Umbilical cord (tissue), 2 donors: ENCODE results near the gene FGD5. TPM values are rescaled to one million over a fixed set of nuclear protein-coding genes. Genes with fewer than 3 reads are reported as not detected.
"Not testable (repeated sequence)": the region's sequence is repeated elsewhere in the genome, so short reads cannot be mapped to it uniquely, and the experiment has no call there.

ENCODE experiments used
- DNase-seq: peaks from one replicate; pipeline ENCODE4 v3.0.0-alpha.2; 2015; ENCODE audit warnings: low spot score
- total RNA-seq: library from RNA; depleted of rRNA; stranded (reverse); fragments of >200 nt; gene quantifications from one replicate; pipeline ENCODE4 v1.2.3, GENCODE V29; 2014; ENCODE audit warnings: low replicate concordance; ENCODE audit not compliant: insufficient read depth

Gene FGD5
- total RNA-seq, 1 donor from 2014 or later: 10.1 TPM

- DNase-seq: no peak
Observed at GRCh38 chr3:14804835-14805780, 13.7 kb upstream of the FGD5 start.

- no peak for DNase-seq
Observed at GRCh38 chr3:14805961-14806537, 12.7 kb upstream of the FGD5 start.

- no peak for DNase-seq
Observed at GRCh38 chr3:14806641-14807263, 12.0 kb upstream of the FGD5 start.

- no peak for DNase-seq
Observed at GRCh38 chr3:14808025-14808424, 10.7 kb upstream of the FGD5 start.

GRCh38 chr3:14808502-14809266 lies 10.1 kb upstream of the FGD5 start:
- DNase-seq: no peak

GRCh38 chr3:14809611-14810010 lies 9.2 kb upstream of the FGD5 start:
- not testable (repeated sequence) for DNase-seq

- peak; percentile 65 for DNase-seq
Observed at GRCh38 chr3:14810070-14810791, 8.5 kb upstream of the FGD5 start.

- DNase-seq: no peak
Observed at GRCh38 chr3:14810801-14811661, 7.7 kb upstream of the FGD5 start.

GRCh38 chr3:14811684-14812083 lies 7.1 kb upstream of the FGD5 start:
- no peak for DNase-seq

GRCh38 chr3:14812196-14812790 lies 6.5 kb upstream of the FGD5 start:
- DNase-seq: no peak

GRCh38 chr3:14814411-14814871 lies 4.3 kb upstream of the FGD5 start:
- no peak for DNase-seq

GRCh38 chr3:14816359-14816758 lies 2.4 kb upstream of the FGD5 start:
- DNase-seq: no peak

GRCh38 chr3:14819671-14820070 lies 909 bp downstream of the FGD5 start:
- DNase-seq: no peak

GRCh38 chr3:14820156-14820555 lies 1.4 kb downstream of the FGD5 start:
- no peak for DNase-seq

- no peak for DNase-seq
Observed at GRCh38 chr3:14821151-14821550, 2.4 kb downstream of the FGD5 start.

GRCh38 chr3:14822134-14822533 lies 3.4 kb downstream of the FGD5 start:
- DNase-seq: no peak

- no peak for DNase-seq
Observed at GRCh38 chr3:14822670-14823390, 4.1 kb downstream of the FGD5 start.

GRCh38 chr3:14823393-14823792 lies 4.6 kb downstream of the FGD5 start:
- no peak for DNase-seq
